ENCODE measurements around the gene PLPP3. TPM values are rescaled to one million over a fixed set of nuclear protein-coding genes. Genes with fewer than 3 reads are reported as not detected.

The PLPP3 gene
- total RNA-seq, 1 experiment from 2014 or later, result 3.8 TPM

DNA sequence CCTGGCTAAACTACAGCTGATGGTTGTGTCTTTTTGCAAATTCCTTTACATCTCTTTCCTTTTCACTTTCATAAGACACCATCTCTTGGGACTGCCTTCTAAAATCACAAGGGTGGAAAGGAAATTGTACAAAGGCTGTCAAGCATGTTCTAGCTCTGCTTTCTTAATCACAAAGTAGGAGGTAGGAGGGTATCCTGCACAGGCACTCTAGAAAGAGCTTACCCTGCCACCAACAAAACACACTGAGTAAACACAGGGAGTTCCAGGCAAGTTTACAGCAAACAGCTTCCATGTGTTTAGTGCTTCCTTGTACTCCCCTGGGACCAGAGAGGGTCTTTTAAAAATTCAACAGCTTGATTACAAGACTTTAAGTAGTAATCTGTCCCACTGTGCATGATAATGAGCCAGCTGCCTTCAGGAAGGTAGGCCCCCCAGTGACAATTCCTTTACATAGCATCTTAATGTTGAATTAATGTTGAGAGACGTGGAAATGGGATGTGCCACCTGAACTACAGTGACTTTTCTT lies 2.4 kb downstream of the PLPP3 start:
- peak; percentile 60 for DNase-seq (ENCODE audit: low spot score)

DNA sequence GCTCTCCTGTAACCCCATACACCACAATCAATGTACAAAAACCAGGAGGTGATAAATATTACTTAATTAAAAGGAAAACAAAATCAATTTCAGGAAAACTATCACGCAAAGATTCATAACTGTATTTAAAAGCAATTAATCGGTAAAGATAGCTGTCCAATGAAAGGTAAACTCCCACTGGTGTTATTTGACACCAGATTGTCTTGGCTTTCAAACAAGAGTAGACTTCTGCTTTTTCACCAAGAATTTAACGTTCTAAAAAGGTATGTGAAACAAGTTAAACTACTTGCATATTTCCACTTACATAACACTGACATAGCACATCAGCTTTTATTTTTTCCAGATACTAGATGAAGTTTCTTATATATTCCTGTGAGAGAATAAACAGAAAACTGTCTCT lies 3.5 kb downstream of the PLPP3 start:
- DNase-seq (ENCODE audit: low spot score), result no peak

DNA sequence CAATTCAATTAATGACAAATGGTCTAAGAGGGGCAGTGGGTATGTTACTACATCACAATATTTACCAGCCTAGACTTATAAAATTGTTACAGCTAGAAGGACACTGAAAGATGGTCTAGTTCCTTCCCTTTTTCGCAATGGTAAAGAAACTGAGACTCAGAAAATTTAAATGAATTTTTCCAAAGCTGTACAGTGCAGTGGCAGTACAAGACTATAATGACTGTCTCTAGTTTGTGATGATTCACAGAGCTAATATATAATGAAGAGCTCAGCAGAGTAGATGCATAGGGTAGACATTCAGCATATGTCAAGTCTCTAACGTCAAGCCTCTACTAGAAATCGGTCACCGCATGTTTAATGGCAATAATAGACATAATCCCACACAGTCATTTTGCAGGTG lies 4.6 kb downstream of the PLPP3 start:
- no peak for DNase-seq (ENCODE audit: low spot score)

DNA sequence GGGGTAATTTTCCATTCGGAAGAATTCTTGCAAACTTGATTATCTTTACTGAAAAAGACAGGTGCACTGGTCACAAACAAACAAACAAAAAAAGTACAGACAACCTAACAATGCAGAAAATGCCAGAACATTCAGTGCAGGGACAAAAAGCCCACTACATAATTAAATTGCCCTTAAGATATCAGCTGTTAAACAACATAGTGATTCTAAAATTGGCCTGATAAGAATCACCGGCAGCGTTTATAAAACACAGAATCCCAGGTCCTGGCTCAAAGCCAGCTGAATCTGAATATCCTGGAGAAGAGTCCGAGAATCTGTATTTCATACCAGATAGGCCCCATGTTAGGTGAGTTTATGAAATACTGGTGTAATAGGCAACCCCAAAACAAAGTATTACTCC lies 6.1 kb downstream of the PLPP3 start:
- DNase-seq (ENCODE audit: low spot score), result no peak

DNA sequence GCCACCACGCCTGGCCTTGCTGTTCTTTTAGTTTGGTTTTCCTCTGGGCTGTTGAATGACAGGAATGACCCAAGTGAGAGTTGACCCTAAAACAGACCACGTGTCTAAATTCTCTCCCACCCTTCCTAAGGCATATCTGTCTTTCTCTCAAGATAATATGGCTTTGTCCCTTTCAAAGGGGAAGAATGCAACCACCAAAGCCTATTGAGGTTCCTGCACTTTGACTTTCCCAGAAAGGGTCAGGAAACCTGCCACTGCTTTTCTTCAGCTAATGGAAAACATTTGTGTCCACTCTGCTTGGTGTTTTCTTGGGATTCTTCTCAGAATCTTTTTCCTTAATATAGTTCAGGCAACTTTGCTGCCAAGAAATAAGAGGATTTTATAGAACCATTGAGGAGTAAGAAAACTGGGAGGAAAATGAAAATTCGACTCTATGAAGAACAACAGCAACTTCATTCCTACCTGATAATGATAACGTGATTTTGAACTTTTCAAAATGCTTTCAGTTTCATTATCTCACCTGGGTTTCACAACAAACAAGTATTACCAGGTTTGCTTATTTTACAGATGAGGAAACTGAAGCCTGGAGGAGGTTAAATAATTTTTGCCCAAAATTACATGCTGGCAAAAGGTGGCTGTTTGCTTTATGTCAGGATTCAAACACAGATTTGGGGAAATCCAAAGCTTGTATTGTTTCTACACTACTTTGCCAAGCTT lies 6.9 kb downstream of the PLPP3 start:
- peak; percentile 10 for DNase-seq (ENCODE audit: low spot score)

DNA sequence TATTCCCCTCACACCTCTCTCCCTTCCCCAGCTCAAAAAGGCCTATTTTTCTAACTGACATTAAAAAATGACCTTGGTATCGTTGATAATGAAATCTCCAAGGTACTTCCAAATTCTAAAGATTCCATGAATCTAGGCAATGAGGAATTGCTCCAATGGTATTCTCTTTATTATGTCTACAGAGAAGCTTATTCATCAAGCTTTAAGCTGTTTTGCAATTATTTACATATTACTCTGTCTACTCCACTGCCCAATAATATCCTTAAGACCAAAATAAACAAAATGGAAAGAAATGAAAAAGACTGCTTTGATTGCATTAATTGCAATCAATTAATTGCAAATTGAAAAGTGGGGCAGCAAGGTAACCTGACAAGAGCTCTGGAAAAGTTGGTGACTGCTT lies 7.9 kb downstream of the PLPP3 start:
- no peak for DNase-seq (ENCODE audit: low spot score)

DNA sequence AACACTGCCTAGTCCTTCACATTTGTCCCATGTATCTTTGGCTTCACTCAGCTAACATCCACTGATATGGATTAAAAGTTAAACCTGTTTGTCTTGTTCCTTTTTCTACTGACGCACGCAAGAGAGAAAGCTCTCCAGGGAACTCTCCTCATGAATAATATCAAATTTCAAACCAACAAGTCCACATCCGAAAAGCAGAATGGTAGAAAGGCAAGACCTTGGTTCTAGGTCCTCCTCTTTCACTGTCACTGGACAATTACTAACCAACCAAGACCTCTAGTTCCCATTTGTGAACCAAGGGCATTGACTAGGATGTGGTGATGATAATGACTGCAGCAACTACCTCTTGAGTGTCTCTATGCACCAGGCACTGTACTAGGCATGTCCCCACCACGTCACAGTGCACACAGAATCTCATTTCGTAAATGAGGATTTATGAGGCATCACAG lies 8.4 kb downstream of the PLPP3 start:
- no peak for DNase-seq (ENCODE audit: low spot score)

DNA sequence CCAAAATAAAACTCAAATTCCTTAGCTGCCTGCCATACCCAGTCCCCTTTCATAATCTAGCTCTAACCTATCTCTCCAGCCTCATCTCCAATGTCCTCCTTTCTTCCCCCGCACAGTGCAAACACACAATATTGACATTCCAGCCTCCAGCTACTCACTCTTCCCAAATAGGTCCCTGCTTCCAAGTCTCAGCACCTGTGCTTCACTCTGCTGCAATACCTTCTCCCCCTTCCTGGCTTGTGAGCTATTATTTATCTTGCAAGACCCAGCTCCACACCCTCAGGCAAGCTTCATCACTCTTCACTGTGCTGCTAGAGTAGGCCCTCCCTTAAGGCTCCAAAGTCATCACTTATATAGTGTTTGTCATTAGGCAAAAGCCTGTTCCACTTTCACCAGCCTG lies 9.7 kb downstream of the PLPP3 start:
- no peak for DNase-seq (ENCODE audit: low spot score)

DNA sequence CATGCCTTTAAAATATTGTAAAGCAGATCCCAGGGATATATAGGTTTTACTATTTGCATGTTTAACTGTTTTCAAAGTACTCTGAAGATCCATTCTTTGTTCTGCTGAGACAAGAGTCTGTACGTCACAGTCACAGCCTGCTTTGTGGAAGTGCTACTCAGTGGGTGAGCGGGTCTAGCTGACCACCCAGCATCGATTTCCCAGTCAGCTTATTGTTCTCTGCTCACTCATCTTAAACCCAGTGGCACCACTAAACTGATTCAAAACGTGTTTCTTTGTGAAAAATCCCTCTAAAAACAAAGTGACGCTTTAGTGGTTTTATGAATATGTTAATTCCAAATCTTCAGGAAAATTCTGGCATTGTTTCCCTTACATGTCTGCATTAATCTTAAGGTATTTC lies 12.4 kb downstream of the PLPP3 start:
- DNase-seq (ENCODE audit: low spot score), result no peak

DNA sequence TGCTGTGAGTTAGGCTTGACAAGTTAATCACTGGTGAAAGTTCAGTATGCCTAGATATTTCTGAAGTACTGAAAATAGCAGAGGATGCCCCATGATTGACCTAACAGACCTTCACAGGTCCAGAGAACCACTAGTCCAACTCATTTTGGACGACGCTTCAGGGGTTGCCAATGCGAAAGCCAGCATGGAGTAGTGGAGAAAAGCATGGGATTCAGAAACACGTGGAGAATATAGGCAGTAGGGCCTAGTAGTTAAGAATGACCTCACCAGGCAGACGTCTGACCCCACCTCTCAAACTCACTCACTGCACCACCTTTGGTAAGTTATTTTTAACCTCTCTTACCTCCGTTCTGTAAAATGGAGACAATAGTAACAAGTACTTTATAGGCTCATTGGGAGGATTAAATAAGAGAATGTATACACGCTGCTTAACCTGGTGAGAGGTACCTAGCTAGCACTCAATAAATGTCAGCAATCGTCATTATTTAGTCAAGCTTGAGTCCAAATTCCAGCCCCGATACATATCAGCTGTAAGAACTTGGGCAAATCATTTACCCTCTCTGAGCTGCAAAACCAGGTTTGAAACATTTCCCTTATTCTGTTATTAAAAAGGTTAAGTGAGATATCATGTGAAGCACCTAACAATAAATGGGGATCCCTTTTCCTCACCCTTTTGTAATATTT lies 13.2 kb downstream of the PLPP3 start:
- DNase-seq (ENCODE audit: low spot score), result peak; percentile 8

DNA sequence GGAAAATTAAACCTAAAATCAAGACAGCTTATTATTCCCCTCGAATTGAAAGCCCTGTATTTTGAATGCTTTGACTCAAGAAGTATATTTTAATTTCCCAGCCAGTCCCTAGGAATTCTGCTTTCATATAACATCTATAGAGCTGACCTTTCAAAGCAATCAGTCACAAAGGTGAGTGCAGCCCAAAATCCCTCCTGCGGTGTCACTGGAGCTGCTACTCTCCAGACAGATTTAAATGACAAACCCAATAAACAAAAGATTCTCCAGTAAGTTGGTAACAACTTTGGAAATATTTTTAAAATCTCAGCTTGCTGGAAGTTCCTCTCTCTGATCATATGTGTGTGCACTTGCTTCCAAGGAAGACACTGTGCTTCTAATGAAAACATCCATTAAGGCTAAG lies 14.7 kb downstream of the PLPP3 start:
- DNase-seq (ENCODE audit: low spot score), result no peak

DNA sequence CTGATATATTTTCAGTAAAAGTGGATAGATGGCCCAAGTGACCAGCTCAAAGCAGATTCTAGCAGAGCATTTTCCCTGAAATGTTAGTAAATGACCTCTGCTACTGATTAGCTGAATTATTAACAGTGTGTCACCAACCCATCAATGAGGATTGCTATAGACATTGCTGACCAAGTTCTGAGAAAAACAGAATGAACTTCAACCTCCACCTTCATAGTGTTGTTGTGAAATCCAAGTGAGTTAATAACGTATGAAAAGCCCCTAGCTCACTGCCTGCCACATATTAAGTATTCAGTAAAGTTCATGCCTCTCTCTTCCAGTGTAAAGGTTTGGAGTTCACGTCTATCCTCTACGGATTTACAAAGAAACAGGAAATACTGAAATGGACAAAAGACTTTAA lies 15.8 kb downstream of the PLPP3 start:
- DNase-seq (ENCODE audit: low spot score), result no peak

DNA sequence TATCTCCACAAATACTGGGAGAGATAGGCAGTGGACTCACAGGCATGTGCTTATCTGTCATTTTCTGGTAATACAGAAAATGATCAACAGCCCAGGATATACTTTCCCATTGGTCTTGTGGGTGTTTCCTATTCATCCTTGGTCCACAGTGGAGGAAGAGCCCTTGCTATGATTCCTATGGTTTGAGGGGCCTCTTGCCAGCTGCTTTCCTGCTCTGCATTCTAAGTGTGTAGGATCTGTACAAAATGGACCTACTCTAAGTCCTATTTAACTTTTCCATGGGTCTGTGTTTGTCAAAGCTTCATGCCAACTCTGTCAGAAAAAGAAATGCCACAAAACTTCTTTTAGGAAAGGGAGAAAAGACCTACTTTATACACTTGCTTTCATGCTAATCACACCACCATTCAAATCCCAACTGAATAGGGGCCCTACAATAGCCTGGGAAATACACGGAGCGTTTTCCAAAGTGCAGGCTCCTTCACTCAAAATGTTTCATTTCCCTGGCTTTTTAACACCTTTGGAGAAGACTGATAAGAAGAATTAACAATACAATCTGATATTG lies 16.4 kb downstream of the PLPP3 start:
- DNase-seq (ENCODE audit: low spot score), result no peak

DNA sequence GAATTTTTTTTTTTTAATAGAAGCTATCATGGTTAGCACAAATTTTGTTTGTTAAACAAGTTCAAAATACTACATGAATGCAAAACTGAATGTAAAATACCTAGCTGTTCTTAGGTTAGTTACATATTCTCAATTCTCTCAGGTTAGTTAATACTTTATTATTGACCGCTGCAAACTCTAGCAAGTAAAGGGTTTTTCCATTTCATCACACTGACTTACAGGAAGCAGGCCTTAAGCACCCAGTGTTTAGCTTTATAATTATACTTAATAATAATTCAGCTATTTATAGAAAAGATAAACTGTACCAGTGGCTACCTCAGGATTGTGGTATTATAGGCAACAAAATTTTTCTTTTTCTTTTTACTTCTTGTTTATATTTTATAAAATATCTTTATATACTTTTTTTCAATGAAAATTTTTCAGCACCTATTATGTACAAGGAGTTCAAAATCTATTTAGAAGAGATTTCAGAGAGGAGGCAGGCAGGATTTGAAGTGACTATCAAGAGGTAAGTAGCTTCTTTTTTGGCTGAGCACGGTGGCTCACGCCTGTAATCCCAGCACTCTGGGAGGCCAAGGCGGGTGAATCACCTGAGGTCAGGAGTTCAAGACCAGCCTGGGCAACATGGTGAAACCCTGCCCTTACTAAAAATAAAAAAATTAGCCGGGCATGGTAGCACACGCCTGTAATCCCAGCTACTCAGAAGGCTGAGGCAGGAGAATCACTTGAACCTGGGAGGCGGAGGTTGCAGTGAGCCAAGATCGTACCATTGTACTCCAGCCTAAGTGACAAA lies 17.9 kb downstream of the PLPP3 start:
- no peak for DNase-seq (ENCODE audit: low spot score)

DNA sequence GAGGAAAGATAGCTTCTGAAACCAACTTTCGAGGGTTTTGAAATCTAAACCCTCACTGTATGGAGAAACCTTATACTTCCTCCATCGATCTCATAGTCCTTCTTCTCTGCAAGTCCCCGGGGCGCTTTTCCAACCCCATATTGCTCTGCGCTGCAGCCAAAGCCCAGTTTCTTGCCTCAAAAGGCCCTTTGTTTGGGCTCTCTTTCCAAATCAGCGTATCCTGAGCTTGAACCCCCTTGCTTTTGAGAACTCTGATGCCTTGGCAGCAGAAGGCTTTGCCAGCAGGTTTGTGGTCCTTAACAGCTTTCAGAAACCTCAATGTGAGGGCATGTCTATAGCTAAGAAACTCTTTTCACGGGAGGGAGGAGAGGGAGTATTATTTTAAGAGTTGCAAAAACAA lies 21.6 kb downstream of the PLPP3 start:
- no peak for DNase-seq (ENCODE audit: low spot score)

DNA sequence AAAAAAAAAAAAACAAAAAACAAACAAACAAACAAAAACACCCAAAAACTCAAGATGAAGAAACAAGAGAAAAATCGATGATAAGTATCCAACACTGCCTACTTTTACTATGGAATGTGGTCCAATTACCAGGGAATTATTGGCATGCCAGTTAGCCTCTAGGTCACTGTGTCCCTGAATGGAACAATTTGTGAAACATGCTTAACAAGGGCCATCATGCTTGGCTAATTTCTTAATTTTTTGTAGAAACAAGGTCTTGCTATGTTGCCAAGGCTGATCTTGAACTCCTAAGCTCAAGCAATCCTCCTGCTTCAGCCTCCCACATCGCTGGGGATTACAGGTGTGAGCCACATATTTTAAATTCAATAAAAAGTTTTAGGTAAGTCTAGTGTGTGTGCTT lies 23.9 kb downstream of the PLPP3 start:
- no peak for DNase-seq (ENCODE audit: low spot score)

DNA sequence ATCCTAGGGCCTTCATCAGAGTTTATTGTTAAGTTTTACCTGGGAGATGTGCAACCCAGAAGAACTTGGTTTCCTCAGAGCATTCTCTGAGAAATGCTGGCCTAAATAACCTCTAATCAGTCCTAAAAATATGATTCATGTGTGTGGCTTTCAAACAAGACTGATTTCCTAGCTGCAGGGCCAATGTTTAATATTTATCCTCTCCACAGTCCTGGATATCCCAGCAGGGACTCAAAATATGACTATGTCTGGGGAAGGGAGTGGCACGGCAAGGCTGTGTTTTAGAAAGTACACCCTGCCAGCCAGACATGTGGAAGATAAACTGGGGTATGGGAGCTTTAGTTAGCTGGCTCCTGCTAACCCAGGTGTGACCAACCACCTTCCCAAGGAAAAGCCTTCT lies 26.3 kb downstream of the PLPP3 start:
- DNase-seq (ENCODE audit: low spot score), result no peak

DNA sequence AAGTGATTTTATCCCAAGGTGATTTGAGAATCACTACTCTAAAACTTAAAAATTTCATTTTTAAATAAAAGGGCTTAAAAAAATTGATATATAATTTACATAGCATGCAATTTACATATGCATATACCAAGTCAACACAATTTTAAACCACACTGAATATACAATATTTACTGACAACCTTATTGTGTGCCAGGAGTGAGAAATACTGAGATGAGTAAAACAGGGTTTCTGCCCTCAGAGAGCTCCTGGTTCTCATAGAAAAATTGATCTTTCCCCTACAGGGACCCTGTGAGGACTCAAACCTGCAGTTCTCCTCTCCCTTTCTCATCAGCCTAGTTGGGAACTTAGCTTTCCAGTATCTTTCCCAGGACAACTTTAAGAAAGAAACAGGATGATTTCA lies 27.0 kb downstream of the PLPP3 start:
- no peak for DNase-seq (ENCODE audit: low spot score)

DNA sequence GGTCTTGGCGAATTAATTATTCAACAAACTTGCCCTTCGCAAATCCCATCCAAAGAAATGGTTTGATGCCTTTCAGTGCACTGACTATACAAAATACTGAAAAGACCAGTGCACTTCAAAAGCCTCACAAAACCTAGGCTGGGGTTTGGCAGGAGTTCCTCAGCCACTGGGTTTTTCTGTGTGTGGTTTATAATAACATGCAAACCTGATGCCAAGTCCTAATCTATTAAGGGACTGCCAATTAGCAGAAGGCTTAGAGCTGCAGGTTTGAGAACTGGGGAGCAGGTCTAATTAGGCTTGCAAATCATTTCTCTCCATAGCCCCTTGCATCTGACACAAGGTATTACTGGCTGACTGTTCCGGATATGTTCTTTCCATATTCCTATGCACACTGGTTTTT lies 27.7 kb downstream of the PLPP3 start:
- no peak for DNase-seq (ENCODE audit: low spot score)

DNA sequence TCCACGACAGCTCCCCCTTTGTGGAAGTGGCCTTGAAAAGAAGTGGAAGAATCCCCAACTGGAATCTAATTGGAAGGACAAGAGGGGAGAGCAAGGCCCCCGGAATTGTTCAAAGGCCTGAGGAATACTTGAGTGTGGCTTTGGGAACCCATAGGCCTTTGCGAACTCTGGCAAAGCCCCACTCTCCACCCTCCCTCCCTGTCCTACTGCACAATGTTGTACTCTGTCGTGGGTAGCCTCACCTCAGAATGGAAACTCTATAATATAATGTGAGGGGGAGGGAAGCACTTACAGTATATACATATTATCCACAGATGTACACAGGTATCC lies 28.5 kb downstream of the PLPP3 start:
- DNase-seq (ENCODE audit: low spot score), result no peak

DNA sequence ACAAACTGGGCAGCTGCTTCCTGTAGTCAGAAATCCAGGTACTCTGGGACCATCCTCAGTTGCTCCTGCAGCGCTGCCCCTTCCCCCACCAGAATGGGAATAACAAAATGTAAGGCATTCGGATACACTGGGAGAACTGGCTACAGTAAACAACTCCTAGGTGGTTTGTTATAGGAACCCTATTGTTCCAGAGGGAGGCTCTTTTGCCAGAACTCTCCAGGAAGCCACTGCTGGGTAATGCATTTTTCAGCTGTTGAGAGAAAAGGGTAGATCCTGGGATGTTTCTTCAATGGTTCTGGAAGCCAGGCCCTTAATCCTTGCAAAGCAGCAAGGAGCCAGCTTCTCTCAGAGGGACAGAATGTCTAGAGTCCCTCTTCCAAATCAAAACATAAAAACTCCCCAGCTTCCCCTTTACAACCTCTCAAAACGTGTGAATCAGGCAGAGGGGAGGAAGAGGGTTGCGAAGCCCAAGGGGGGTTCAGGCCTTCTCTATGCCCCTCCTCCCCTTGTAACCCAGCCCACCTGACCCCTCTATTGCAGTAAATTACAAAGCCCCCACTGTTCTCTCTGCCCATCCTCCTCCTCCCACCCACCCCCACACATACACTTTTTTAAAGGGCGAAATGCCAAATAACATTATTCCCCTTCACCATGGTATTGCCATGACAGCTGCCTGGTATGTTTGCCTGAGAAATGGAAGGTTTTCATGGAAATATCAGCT lies 29.1 kb downstream of the PLPP3 start:
- no peak for DNase-seq (ENCODE audit: low spot score)

DNA sequence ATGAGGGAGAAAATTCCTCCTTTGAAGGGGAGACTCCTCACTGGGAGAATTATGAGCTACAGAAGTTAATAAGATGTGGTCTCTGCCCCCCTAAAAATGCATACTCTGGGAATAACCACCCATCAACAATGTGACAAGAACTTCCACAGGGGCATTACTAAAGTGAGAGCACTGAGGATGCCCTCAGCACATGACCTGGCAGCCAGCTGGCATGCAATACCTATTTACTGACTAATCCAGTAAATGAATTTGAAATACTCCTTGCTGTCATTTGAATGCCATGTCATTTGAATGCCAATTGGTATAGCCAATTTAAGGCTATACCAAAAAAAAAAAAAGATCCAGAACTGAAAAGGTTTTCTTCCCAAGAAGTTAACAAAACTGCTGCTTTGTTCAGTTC lies 30.8 kb downstream of the PLPP3 start:
- DNase-seq (ENCODE audit: low spot score), result no peak

All from HT-29 (cell line).